ENCODE results near the gene CCDC102A.

The CCDC102A gene

GRCh38 chr16:57476546-57477410, 59.6 kb downstream of the CCDC102A start:
- DNase-seq, result no peak

- no peak for DNase-seq
Observed at GRCh38 chr16:57475711-57476339, 60.5 kb downstream of the CCDC102A start.

- DNase-seq, result no peak
Observed at GRCh38 chr16:57474671-57475661, 61.4 kb downstream of the CCDC102A start.

DNA sequence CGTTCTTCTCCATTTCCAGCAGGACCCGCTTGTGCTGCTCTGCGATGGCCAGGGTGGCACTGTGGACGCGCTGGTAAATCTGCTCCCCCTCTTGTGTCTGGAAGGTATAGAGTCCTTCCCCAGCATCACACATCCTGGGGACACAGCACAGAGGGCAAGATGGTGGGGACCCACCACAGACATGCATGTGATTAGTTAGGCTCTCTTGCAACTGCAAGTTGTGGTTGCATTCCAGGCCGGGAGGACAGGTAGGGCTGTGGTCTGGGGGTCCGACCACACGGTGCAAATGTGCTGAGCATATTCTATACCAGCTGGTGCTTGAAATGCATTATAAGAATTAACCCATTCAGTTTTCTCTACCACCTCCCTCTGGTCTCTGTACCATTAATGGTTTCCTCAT, 62.5 kb downstream of the CCDC102A start:
- no peak for DNase-seq

DNA sequence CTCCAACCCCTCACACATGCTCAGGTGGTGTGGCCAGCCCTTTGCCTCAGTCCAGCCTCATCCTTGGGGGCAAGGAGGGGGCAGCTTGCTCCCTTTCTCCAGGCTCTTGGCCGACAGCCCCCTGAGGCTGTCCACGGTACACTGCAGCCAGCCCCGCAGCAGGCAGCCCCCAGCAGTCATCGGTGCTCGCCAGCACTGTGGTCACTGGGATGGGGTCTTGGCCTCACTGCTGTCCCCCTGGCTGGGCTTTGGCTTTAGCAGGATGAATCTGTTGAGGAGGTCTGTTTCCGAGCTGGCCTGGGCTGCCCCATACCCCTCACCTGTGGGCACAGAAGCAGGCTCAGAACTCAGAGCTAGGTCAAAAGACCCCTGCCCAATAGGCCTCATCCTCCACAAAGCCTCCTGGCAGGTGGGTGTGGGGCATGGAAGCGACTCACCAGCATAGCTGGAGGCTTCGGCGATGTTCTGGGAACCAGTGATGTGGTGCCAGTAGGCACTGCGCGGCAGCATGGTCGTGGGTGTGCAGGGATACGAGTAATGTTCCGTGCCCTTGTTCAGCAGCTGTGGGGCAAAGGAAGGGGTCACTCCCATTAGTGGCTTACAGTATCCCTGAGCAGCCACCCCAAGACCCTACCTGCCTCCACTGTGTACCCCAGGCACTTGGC, 63.1 kb downstream of the CCDC102A start:
- no peak for DNase-seq

GRCh38 chr16:57472665-57473060, 63.7 kb downstream of the CCDC102A start:
- DNase-seq, result no peak

GRCh38 chr16:57471852-57472664, 64.3 kb downstream of the CCDC102A start:
- no peak for DNase-seq

DNA sequence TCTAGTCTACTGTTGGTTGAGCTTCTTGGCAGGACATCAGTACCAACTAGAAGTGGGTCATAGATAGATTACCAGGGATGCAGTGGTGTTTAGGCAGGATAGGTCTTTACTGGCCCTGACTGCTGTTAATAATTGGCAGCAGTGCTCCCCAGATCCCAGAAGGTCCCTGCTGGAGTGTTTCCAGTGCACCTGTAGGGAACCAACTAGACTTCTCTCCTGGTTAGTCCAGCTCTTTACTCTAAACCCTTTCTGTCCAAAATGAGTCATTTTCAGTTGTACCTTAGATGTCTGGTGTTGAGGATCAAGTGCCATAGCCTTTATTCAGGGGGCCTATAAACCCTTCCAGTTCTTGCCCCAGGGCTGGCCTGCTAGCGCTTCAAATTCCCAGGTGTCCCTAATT, 65.2 kb downstream of the CCDC102A start:
- DNase-seq, result no peak

GRCh38 chr16:57470711-57471110, 65.7 kb downstream of the CCDC102A start:
- DNase-seq, result no peak

DNA sequence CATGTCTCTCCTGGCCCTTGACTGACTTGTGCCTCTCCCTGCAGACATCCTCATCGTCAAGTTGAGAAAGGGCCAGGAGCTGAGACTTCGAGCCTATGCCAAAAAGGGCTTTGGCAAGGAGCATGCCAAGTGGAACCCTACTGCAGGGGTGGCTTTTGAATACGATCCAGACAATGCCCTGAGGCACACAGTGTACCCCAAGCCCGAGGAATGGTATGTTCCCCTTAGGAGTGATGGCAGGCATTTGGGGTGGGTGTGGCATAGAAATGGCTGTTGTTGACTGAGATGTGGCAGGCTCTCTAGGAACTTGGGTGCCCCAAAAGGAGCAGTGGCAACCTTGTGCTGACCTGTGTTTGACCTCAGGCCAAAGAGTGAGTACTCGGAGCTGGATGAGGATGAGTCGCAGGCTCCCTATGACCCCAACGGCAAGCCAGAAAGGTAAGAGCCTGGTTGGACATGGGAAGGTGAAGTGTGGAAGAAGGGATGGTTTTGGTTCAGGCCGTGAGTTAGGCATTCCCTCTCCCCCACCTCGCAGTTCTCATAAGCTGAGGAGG, 66.4 kb downstream of the CCDC102A start:
- no peak for DNase-seq

GRCh38 chr16:57469046-57469445, 67.3 kb downstream of the CCDC102A start:
- DNase-seq, result no peak

DNA sequence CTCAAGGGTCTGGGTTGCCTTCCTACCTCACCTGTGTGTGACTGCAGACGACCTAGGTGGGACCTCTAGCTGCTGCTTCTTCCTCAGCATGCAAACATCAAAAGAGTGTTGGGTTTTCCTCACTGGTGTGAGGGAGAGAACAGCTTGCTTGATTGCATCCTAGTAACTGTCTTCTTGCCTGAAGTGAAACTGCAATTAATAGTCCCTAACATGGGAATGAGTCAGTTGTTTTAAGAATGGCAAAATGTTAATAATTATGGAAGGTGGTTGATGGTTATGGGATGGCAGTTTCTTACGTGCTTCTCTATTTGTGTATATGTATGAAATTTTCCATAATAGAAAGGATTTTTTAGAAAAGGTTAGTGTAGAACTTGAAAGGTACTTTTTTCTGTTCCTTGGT, 68.0 kb downstream of the CCDC102A start:
- DNase-seq, result no peak

GRCh38 chr16:57464523-57464922, 71.8 kb downstream of the CCDC102A start:
- no peak for DNase-seq

DNA sequence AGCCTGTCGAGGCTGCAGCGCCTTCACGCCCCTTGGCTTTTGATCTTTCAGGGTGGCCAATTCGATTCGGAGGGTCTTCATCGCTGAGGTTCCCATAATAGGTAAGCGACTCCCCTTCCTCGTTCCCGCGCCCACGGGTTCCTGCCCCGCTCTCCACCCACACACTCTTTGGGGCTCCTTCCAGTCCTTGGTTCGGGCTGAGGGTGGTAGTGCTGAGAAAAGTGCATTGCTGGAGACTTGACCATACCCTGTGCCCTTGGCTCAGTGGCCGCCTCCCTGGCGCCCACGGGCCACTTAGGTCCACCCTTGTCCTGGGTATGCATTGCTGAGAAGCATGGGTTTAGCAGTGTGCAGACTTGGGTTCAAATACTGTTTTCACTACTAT, 73.4 kb downstream of the CCDC102A start:
- DNase-seq, result no peak

DNA sequence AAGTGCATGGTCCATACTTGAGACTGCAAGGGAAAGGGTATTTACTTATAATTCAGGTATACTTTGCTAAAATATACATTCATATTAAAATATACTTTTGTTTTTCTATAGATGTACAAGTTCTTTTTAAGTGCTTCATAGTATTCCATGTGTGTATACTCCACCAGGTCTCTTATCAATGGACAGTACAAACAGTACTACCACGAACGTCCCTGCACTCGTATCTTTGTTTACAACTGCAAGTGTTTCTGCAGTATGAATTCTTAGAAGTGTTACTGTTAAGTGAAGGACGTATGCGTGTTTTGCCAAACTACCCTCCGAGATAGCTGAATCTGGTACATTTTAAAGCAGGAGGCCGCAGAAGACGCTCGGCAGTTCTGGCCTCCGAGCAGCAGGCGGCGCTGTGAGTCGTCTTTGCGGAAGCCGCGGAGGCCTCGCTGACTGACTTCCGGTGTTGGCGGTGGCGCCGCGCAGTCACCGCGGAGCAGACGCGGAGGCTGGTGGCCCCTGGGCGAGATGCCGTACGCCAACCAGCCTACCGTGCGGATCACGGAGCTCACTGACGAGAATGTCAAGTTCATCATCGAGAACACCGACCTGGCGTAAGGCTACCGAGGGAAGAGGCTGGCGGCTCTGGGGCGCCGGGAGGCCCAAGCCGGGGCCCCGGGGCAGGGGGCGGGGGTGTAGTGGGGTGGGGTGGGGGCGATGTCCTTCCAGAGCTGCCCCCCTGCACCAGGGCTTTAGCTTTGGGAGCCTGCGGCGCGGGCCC, 74.0 kb downstream of the CCDC102A start, which contains the start of gene POLR2C:
Gene POLR2C (plus strand): TSS at position 471 of the 769 bp plus-strand sequence. CDS start 46 bp downstream, at position 517.
- DNase-seq, result peak; percentile 71 to 86
